Measurements from ENCODE around the gene SLC1A2. TPM values are rescaled to one million over a fixed set of nuclear protein-coding genes. Genes with fewer than 3 reads are reported as not detected.
A peak's percentile ranks its signal among the peaks of the same experiment; 100 is the strongest.

Gene SLC1A2
- total RNA-seq, 1 donor from 2014 or later, result 4.9 TPM

DNA sequence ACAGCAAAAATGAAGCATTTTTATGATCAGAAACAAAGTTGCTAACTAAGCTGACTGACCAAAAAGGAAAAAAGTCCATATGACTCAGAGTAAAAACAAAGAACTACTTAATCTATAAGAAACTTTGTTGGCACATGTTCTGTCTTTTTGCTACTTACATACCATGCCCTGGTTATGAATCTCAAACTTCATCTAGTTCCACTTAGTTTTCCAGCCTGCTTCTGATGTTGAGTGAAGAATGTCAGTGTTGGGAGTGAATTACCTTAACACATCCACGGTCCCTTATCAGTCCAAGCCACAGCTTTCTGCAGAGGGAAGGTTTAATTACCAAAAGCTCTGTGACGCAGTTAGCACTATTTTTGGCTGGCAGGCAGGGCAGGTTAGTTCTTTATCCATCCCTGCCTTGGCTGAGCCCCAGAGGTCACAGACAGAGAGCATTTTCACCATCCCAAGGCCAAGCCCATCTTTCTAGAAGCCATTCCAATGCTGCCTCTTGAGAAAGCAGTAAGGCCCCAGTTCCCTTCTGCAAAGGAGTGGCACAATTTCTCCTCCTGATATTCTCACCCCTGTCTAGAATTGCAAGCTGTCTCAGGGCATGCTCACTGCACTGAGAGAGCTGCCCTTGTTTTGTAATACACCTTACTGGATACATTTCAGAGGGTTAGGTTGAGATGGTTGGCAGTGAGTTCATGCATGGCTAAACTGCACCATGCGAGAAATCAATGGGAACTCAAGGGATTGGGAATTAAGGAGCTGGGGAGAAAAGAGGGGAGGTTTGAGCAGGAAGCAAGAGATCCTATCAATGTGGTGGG is 67.1 kb downstream of the SLC1A2 start:
- no peaks in the 10 kb centered on the region for H3K9me3 ChIP-seq (ENCODE audit: low read depth)
- H3K79me2 ChIP-seq (ENCODE audit: low read depth), result no peaks in the 10 kb centered on the region
- peaks cover 7% of the 10 kb centered on the region for H3K27me3 ChIP-seq
- no peak overlapping the region for H3K27ac ChIP-seq
- no peaks in the 10 kb centered on the region for H3K36me3 Mint-ChIP-seq
- H2AFZ ChIP-seq (replicated peaks), result no peak overlapping the region
- no peaks in the 10 kb centered on the region for H4K20me1 ChIP-seq (ENCODE audit: low read depth)
- H3K4me2 ChIP-seq, result no peak overlapping the region
- no peak overlapping the region for H3K9ac ChIP-seq
- H3K4me3 ChIP-seq, result no peak overlapping the region
- TF ChIP-seq, protein P1, sequence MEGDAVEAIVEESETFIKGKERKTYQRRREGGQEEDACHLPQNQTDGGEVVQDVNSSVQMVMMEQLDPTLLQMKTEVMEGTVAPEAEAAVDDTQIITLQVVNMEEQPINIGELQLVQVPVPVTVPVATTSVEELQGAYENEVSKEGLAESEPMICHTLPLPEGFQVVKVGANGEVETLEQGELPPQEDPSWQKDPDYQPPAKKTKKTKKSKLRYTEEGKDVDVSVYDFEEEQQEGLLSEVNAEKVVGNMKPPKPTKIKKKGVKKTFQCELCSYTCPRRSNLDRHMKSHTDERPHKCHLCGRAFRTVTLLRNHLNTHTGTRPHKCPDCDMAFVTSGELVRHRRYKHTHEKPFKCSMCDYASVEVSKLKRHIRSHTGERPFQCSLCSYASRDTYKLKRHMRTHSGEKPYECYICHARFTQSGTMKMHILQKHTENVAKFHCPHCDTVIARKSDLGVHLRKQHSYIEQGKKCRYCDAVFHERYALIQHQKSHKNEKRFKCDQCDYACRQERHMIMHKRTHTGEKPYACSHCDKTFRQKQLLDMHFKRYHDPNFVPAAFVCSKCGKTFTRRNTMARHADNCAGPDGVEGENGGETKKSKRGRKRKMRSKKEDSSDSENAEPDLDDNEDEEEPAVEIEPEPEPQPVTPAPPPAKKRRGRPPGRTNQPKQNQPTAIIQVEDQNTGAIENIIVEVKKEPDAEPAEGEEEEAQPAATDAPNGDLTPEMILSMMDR (IDR thresholded peaks at IDR 0.05), result no peak
- TF ChIP-seq EZH2 (IDR thresholded peaks at IDR 0.05) (no peak), EZH2phosphoT487 (IDR thresholded peaks at IDR 0.05) (no peak)
- peaks cover 2% of the 10 kb centered on the region for H3K27me3 Mint-ChIP-seq (ENCODE audit: insufficient read depth, low read depth)
- peaks cover 6% of the 10 kb centered on the region for H3K4me1 Mint-ChIP-seq
- H3K4me1 ChIP-seq, result no peaks in the 10 kb centered on the region
- no peak overlapping the region for H3K27ac Mint-ChIP-seq
- DNase-seq (ENCODE audit: low spot score), result no peak
- H3F3A ChIP-seq (ENCODE audit: low read depth), result no peaks in the 10 kb centered on the region
- H3K4me3 Mint-ChIP-seq, result no peak overlapping the region
- H3K9me3 Mint-ChIP-seq, result no peaks in the 10 kb centered on the region
- H3K36me3 ChIP-seq, result no peaks in the 10 kb centered on the region

DNA sequence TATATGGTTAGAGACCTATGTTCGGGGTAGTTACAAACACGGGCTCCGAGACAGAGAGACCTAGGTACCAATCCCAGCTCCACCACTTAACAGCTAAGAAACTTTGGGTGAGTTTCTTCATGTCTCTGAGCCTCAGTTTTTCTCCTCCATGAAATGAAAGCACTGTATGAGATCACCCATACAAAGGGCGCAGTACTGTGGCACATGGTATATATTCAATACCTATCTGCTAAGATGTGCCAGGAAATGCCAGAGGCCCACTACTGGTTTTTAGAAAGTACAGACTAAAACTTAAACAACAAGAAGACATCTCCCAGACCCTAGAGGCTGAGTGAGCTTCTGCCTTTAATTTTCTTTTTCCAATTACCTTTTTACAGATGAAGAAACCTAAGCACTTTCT is 69.5 kb downstream of the SLC1A2 start:
- TF ChIP-seq, protein P1 (IDR thresholded peaks at IDR 0.05), result no peak
- TF ChIP-seq EZH2 (IDR thresholded peaks at IDR 0.05) (no peak), EZH2phosphoT487 (IDR thresholded peaks at IDR 0.05) (no peak)
- H3K9ac ChIP-seq, result no peak overlapping the region
- H3K4me2 ChIP-seq, result no peak overlapping the region
- peaks cover 4% of the 10 kb centered on the region for H3K4me1 ChIP-seq
- peaks cover 2% of the 10 kb centered on the region for H3K27me3 Mint-ChIP-seq (ENCODE audit: insufficient read depth, low read depth)
- H4K20me1 ChIP-seq (ENCODE audit: low read depth), result no peaks in the 10 kb centered on the region
- H2AFZ ChIP-seq (replicated peaks), result no peak overlapping the region
- no peaks in the 10 kb centered on the region for H3F3A ChIP-seq (ENCODE audit: low read depth)
- no peak overlapping the region for H3K27ac Mint-ChIP-seq
- H3K4me1 Mint-ChIP-seq, result peaks cover 22% of the 10 kb centered on the region
- no peak overlapping the region for H3K4me3 ChIP-seq
- H3K79me2 ChIP-seq (ENCODE audit: low read depth), result no peaks in the 10 kb centered on the region
- no peaks in the 10 kb centered on the region for H3K9me3 Mint-ChIP-seq
- no peaks in the 10 kb centered on the region for H3K36me3 Mint-ChIP-seq
- H3K4me3 Mint-ChIP-seq, result no peak overlapping the region
- no peaks in the 10 kb centered on the region for H3K36me3 ChIP-seq
- H3K27me3 ChIP-seq, result peaks cover 7% of the 10 kb centered on the region
- no peak for DNase-seq (ENCODE audit: low spot score)
- H3K27ac ChIP-seq, result no peak overlapping the region
- H3K9me3 ChIP-seq (ENCODE audit: low read depth), result no peaks in the 10 kb centered on the region

DNA sequence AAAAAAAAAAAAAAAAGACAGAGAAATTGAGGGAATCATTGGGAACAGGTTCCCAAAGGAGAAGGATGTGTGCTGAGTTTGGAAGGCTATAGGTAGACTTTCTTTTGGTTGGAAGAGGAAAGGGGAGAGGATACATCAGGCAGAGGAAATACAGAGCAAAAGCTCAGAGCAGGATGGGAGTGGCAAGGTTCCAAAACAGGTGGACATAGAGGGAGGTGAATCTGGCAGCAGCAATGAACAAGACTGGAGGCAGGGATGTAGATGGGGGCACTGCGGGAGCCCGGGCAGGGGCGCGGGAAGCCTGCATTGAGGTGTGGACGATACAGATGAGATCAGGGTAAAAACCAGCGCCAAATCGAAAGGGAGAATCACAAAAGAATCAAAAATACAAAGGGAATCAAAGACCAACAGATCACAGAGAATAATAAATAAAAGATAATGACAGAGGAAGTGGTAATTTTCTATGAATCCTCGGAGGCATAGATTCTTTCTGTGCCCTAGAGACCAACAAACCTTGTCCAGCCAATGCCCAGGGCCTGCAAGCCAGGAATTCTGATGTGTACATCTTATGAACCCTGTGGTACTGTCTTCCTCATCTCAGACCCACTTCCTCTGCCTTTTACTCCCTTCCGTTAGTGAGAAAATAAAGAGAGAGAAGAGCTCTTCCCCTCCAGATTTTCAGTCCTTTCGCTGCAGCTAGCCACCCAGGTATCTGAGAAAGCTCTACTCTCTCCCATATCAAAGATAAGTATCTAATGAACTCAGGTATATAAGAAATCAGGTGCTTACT is 70.3 kb downstream of the SLC1A2 start:
- Histone ChIP-seq H3K36me3 (no peaks in the 10 kb centered on the region), H3K4me3 (no peak overlapping the region), H4K20me1 (ENCODE audit: low read depth) (no peaks in the 10 kb centered on the region), H3K27me3 (peaks cover 7% of the 10 kb centered on the region), H3K9ac (no peak overlapping the region), H3K79me2 (ENCODE audit: low read depth) (no peaks in the 10 kb centered on the region), H3K4me2 (no peak overlapping the region), H3K9me3 (ENCODE audit: low read depth) (no peaks in the 10 kb centered on the region), H3K4me1 (peaks cover 11% of the 10 kb centered on the region), H2AFZ (replicated peaks) (no peak overlapping the region), H3F3A (ENCODE audit: low read depth) (no peaks in the 10 kb centered on the region), H3K27ac (no peak overlapping the region)
- Mint-ChIP-seq H3K4me1 (peaks cover 30% of the 10 kb centered on the region), H3K4me3 (no peak overlapping the region), H3K9me3 (no peaks in the 10 kb centered on the region), H3K27ac (peak overlapping the region; percentile 38), H3K27me3 (ENCODE audit: insufficient read depth, low read depth) (peaks cover 2% of the 10 kb centered on the region), H3K36me3 (no peaks in the 10 kb centered on the region)
- DNase-seq (ENCODE audit: low spot score), result no peak
- no peak for TF ChIP-seq EZH2phosphoT487 (IDR thresholded peaks at IDR 0.05)

Measured in neural progenitor cell (in vitro differentiated cells).